D341Med (cell line): ENCODE measurements around the gene PEX3.
"Not testable (repeated sequence)": the region's sequence is repeated elsewhere in the genome, so short reads cannot be mapped to it uniquely, and the experiment has no call there.

Experiments
- DNase-seq: peaks from one replicate; pipeline ENCODE4 v3.0.0; 2012; ENCODE audit warnings: low spot score

PEX3 gene

DNA sequence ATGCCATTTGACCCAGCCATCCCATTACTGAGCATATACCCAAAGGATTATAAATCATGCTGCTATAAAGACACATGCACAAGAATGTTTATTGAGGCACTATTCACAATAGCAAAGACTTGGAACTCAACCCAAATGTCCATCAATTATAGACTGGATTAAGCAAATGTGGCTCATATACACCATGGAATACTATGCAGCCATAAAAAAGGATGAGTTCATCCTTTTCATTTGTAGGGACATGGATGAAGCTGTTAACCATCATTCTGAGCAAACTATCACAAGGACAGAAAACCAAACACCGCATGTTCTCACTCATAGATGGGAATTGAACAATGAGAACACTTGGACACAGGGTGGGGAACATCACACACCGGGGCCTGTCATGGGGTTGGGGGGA is 2.7 kb upstream of the PEX3 start:
- not testable (repeated sequence) for DNase-seq

DNA sequence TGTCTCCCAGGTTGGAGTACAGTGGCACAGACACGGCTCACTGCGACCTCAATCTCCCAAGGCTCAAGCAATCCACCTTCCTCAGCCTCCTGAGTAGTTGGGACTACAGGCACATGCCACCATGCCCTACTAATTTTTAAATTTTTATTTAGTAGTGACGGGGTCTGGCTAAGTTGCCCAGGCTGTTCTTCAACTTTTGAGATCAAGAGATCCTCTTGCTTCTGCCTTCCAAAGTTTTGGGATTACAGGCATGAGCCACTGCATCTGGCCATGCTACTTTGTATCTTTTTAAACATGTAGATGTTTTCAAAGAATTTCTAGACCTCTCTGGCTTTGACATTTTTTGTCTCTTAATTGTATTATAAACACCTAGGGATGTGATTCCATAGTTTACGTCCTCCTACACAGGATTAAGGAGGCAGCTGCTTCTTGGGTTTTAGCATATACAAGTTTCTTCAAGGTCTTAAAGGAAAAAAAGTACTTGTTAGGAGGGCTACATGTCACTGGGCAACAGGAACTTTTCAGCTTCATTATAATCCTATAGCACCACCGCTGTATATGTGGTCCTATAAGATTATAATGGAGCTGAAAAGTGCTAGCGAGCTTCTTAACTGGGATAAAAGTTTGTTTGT is 1.4 kb upstream of the PEX3 start:
- DNase-seq, result no peak

DNA sequence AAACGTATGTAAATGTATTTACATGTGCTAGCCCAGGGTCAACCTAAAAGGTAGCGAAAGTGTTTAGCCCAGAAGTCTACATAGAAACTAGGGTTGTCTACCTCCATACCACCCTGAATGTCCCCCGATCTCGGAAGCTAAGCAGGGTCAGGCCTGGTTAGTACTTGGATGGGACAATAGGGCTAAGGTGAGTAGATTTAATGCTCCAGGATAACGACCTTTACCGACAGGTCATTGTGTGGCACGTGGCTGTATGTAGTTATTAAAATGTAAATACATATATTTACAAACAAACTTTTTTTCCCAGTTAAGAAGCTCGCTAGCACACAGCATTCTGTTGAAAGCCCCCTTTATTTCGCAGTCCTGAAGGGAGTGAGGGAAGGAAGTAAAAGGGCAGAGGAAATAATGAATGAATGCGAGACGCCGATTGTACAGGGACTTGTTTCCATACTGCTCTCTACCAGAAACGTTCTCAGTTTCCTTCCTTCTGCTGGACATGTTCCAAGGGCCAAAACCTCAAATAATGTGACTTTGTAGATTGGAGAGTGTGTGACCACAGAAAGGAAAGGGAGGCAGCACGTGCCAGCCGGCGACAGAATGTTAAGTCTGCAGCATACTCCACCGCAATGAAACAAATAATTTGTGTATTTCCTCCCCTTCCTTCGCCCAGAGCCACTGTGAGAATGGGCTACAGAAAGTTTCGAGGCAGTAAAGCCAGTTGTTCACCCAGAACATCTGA is 722 bp upstream of the PEX3 start:
- peak; percentile 18 for DNase-seq

- no peak for DNase-seq
Measured at GRCh38 chr6:143451531-143451930, 926 bp downstream of the PEX3 start.

DNA sequence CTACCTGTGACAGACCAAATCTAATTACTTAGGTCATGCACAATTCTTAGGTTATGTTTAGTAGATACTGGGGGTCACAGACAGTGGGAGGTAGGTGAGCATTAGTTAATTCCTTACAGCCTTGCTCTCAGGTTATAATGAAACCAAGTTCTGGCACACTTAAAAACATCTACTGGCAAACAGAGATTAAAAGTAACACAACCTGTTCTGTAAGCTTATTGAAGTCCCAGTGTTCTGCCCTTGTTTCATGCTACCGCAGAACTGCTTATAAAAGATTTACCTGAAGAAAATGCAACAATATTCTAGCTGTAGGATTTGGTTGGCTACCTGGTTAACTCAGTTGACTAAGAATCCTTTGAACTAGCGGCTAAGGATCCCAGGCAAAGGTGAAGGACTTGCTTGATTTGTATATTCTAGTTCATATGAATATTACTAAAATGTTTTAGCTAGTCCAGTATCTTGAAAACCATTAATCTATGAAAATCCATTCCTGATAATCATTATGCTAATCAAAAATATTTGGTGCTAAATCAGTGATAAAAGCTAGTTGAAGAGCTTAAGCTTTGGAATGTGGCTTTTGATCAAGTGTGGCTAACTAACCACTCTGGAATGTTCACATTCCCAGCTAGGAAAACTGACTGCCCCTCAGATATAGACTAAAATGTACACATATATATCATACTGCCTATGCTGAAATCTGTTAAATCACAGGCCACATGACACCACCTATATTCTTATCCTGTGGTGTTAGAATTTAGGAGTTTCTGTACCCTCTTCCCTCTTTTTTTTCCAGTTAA is 7.2 kb downstream of the PEX3 start:
- DNase-seq, result no peak

DNA sequence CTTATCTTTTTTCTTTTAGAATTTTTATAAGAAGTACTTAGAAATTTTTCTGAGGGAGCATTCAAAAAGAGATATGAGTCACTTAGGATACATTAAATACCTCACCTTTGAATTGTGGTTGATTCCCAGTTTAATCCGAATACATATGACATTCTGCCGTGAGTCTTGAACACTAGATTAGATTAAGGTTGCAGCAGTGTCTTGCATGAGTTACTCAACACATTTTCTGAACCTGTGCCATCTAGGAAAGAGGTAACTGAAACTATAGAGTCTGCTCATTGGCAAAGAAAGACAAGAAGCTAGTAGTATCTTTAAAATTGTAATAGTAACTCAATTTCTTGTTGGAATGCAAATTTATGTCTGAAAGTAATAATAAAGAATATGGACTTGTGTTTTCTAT is 14.9 kb downstream of the PEX3 start:
- no peak for DNase-seq

DNA sequence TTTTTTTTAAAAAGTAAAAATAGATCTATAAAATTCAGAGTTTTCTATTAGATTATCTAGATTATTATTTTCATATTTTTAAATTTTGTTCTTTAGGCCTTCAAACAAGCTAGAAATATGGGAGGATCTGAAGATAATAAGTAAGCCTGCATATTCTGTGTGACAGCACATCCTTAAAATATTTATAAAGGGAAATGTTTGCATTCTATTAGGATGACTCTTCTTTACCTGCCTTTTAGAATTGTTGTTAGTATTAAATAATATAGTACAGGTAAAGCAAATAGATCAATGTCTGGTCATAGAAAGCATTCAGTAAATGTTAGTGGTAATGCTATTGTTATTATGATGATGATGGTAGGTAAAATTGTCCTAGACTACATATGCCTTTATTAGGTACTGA is 17.4 kb downstream of the PEX3 start:
- DNase-seq, result no peak

- not testable (repeated sequence) for DNase-seq
Measured at GRCh38 chr6:143468823-143469222, 18.2 kb downstream of the PEX3 start.

DNA sequence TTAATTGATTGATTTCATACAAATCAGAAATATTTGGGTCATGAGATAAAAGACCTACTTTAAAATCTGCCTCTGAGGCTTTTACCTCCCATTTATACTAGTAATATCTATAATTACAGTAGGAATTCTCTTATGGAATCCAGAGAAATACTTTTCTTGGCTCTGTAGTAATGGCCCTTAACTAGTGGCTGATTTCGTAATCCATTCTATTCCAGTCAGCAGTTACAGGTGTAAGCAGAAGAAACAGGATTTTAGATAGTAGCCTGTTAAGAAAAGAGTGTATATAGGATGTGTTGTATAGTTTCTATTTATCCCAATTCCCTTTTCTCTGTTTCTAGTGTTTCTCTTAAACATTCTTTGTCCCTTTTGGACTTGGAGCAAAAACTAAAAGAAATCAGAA is 21.2 kb downstream of the PEX3 start:
- DNase-seq, result no peak

DNA sequence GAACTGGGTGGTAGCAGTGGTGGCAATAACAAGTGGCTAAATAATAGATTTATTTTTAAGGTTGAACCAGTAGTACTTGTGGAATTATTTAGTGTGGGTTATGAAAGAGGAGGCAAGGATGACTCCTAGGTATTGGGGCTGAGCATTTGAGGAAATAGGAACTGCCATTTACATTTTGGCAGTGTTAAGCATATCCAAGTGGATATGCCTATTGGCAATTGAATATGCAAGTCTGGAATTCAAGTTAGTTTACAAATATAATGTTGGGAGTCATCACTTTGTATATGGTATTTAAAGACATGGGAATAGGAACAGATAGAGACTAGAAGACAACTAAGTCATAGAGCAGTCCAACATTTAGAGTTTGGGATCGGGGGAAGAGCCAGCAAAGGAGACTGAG is 25.9 kb downstream of the PEX3 start:
- no peak for DNase-seq

GRCh38 chr6:143478479-143479062 is 28.0 kb downstream of the PEX3 start:
- no peak for DNase-seq

- no peak for DNase-seq
Measured at GRCh38 chr6:143482593-143482992, 32.0 kb downstream of the PEX3 start.

- no peak for DNase-seq
Measured at GRCh38 chr6:143485967-143486366, 35.4 kb downstream of the PEX3 start.

- DNase-seq, result no peak
Measured at GRCh38 chr6:143486752-143487151, 36.1 kb downstream of the PEX3 start.

DNA sequence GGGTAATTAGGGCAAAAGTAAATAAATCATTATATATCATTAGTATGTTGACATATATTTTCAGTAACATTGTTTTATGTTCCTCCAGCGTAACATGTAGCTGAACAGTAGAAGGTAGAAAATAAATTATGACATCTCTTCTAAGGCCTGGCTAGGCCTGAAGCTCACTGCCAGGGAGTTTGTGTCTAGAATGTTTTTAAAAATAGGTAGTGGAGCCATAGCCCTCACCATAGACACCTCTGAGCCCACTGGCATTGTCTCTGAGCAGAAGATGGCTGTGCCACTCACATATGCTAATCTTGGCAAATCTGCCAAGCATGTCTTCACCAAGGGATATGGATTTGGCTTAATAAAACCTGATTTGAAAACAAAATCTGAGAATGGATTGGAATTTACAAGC is 39.6 kb downstream of the PEX3 start:
- no peak for DNase-seq

DNA sequence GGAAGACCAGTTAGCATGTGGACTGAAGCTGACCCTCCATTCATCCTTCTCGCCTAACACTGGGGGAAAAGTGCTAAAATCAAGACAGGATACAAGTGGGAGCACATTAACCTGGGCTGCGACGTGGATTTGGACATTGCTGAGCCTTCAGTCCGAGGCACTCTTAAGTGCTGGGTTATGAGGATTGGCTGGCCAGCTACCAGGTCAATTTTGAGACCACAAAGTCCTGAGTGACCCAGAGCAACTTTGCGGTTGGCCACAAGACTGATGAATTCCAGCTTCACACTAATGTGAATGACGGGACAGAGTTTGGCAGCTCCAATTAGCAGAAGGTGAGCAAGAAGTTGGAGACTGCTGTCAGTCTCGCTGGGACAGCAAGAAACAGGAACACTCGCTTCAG is 40.2 kb downstream of the PEX3 start:
- no peak for DNase-seq

DNA sequence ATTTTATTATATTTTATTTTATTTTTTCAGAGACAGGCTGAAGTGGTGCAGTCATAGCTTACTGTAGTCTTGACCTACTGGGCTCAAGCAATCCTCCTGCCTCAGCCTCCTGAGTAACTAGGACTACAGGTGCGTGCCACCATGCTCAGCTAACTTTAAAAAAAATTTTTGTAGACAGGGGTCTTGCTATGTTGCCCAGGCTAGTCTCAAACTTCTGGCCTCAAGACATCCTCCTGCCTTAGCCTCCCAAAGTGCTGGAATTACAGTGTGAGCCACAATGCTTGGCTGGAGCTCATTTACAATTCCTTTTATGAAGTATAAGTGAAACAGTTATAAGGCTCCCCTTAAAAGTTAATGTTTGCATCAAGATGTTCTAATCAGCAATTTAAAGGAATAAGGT is 46.4 kb downstream of the PEX3 start:
- DNase-seq, result no peak

GRCh38 chr6:143498428-143498827 is 47.8 kb downstream of the PEX3 start:
- no peak for DNase-seq

DNA sequence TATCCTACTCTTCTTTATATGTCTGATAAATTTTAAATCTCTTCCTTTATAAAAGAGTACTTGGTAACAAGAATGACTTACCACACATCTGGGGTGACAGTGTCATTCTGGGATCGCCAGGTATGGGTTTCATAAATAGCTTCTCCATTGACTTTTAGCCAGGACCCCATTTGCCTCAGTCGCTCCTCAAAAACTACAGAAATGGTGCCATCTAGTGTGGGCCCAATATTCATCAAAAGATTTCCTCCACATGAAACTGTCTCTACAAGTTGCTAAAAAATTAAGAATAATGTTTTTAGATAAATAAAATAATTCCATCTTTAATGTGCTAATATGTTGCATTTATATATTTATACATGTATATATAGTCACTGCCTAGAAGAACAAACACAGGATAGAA is 51.2 kb downstream of the PEX3 start:
- DNase-seq, result no peak

GRCh38 chr6:143504369-143504768 is 53.8 kb downstream of the PEX3 start:
- no peak for DNase-seq

DNA sequence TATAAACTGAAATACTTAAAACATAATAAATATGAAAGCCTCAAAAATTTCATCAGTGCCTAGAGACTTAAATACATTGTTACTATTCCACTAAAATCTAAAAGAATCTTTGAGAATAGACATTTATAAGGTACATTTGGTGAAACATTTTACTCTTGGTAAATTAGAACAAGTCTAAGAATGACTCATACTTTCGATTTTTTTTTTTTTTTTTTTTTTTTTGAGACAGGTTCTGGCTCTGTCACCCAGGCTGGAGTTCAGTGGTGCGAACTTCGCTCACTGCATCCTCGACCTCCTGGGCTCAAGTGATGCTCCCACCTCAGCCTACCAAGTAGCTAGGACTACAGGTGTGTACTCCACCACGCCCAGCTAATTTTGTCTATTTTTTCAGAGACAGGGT is 54.5 kb downstream of the PEX3 start:
- DNase-seq, result no peak

GRCh38 chr6:143505537-143505936 is 54.9 kb downstream of the PEX3 start:
- DNase-seq, result no peak

- no peak for DNase-seq
Measured at GRCh38 chr6:143506199-143506598, 55.6 kb downstream of the PEX3 start.
